ENCODE measurements around the gene GPRC5C. TPM values are rescaled to one million over a fixed set of nuclear protein-coding genes. Genes with fewer than 3 reads are reported as not detected.
"Not testable (repeated sequence)": the region's sequence is repeated elsewhere in the genome, so short reads cannot be mapped to it uniquely, and the experiment has no call there.

The GPRC5C gene
- total RNA-seq, 1 experiment from 2014 or later: 37.3 TPM

GRCh38 chr17:74484066-74484465 lies 52.2 kb downstream of the GPRC5C start:
- Mint-ChIP-seq H3K4me1 (ENCODE audit: low read depth, unreplicated experiment) (no peaks in the 10 kb centered on the region), H3K27me3 (ENCODE audit: unreplicated experiment) (peaks cover 89% of the 10 kb centered on the region), H3K4me3 (ENCODE audit: low read depth, unreplicated experiment) (no peak overlapping the region), H3K27ac (ENCODE audit: unreplicated experiment) (no peak overlapping the region), H3K9me3 (ENCODE audit: low read depth, unreplicated experiment) (peaks cover 1% of the 10 kb centered on the region), H3K36me3 (ENCODE audit: insufficient read depth, unreplicated experiment) (no peaks in the 10 kb centered on the region)
- no TSS peak for BruUV-seq (replicated peaks)
- TF ChIP-seq CTCF (IDR thresholded peaks at IDR 0.05; ENCODE audit: unreplicated experiment): no peak
- no peak for DNase-seq
- CTCF ChIA-PET: no interaction called here
- intact Hi-C loops (cut with micrococcal nuclease; ENCODE audit: unreplicated experiment): no loop called here

- CTCF ChIA-PET: interaction anchor here (0.5 kb wide), 1 partner anchor 10 kb away, joined by 5 read pairs; no protein-coding TSS in a partner anchor
- TF ChIP-seq CTCF (IDR thresholded peaks at IDR 0.05; ENCODE audit: unreplicated experiment): no peak
- no peak overlapping the region for H3K27ac Mint-ChIP-seq (ENCODE audit: unreplicated experiment)
- no TSS peak for BruUV-seq (replicated peaks)
- no peak overlapping the region for H3K4me3 Mint-ChIP-seq (ENCODE audit: low read depth, unreplicated experiment)
- peaks cover 89% of the 10 kb centered on the region for H3K27me3 Mint-ChIP-seq (ENCODE audit: unreplicated experiment)
- intact Hi-C loops (cut with micrococcal nuclease; ENCODE audit: unreplicated experiment): no loop called here
- no peak for DNase-seq
- H3K4me1 Mint-ChIP-seq (ENCODE audit: low read depth, unreplicated experiment): no peaks in the 10 kb centered on the region
- peaks cover 3% of the 10 kb centered on the region for H3K9me3 Mint-ChIP-seq (ENCODE audit: low read depth, unreplicated experiment)
- no peaks in the 10 kb centered on the region for H3K36me3 Mint-ChIP-seq (ENCODE audit: insufficient read depth, unreplicated experiment)
Measured at GRCh38 chr17:74485022-74485743, 53.3 kb downstream of the GPRC5C start.

GRCh38 chr17:74485841-74486240 lies 54.0 kb downstream of the GPRC5C start:
- CTCF ChIA-PET: no interaction called here
- no peaks in the 10 kb centered on the region for H3K36me3 Mint-ChIP-seq (ENCODE audit: insufficient read depth, unreplicated experiment)
- H3K4me1 Mint-ChIP-seq (ENCODE audit: low read depth, unreplicated experiment): no peaks in the 10 kb centered on the region
- no peak for TF ChIP-seq CTCF (IDR thresholded peaks at IDR 0.05; ENCODE audit: unreplicated experiment)
- DNase-seq: no peak
- H3K9me3 Mint-ChIP-seq (ENCODE audit: low read depth, unreplicated experiment): peaks cover 3% of the 10 kb centered on the region
- no peak overlapping the region for H3K27ac Mint-ChIP-seq (ENCODE audit: unreplicated experiment)
- intact Hi-C loops (cut with micrococcal nuclease; ENCODE audit: unreplicated experiment): no loop called here
- BruUV-seq (replicated peaks): no TSS peak
- no peak overlapping the region for H3K4me3 Mint-ChIP-seq (ENCODE audit: low read depth, unreplicated experiment)
- H3K27me3 Mint-ChIP-seq (ENCODE audit: unreplicated experiment): peaks cover 89% of the 10 kb centered on the region

- intact Hi-C loops (cut with micrococcal nuclease; ENCODE audit: unreplicated experiment): not testable (repeated sequence)
Measured at GRCh38 chr17:74488276-74488675, 56.4 kb downstream of the GPRC5C start.

GRCh38 chr17:74490716-74491115 lies 58.8 kb downstream of the GPRC5C start:
- peaks cover 76% of the 10 kb centered on the region for H3K27me3 Mint-ChIP-seq (ENCODE audit: unreplicated experiment)
- BruUV-seq (replicated peaks): no TSS peak

More at GRCh38 chr17:74488276-74488675, 56.4 kb downstream of the GPRC5C start:
- CTCF ChIA-PET; DNase-seq; H3K4me1 Mint-ChIP-seq (ENCODE audit: low read depth, unreplicated experiment); H3K4me3 Mint-ChIP-seq (ENCODE audit: low read depth, unreplicated experiment); H3K9me3 Mint-ChIP-seq (ENCODE audit: low read depth, unreplicated experiment); H3K27ac Mint-ChIP-seq (ENCODE audit: unreplicated experiment); H3K36me3 Mint-ChIP-seq (ENCODE audit: insufficient read depth, unreplicated experiment); BruUV-seq (replicated peaks): not testable (repeated sequence)
- peaks cover 76% of the 10 kb centered on the region for H3K27me3 Mint-ChIP-seq (ENCODE audit: unreplicated experiment)

More at GRCh38 chr17:74490716-74491115, 58.8 kb downstream of the GPRC5C start:
- Mint-ChIP-seq H3K4me1 (ENCODE audit: low read depth, unreplicated experiment) (no peaks in the 10 kb centered on the region), H3K9me3 (ENCODE audit: low read depth, unreplicated experiment) (peaks cover 3% of the 10 kb centered on the region), H3K36me3 (ENCODE audit: insufficient read depth, unreplicated experiment) (no peaks in the 10 kb centered on the region), H3K4me3 (ENCODE audit: low read depth, unreplicated experiment) (no peak overlapping the region), H3K27ac (ENCODE audit: unreplicated experiment) (no peak overlapping the region)
- TF ChIP-seq CTCF (IDR thresholded peaks at IDR 0.05; ENCODE audit: unreplicated experiment): no peak
- intact Hi-C loops (cut with micrococcal nuclease; ENCODE audit: unreplicated experiment): loop anchor here (5.0 to 10.0 kb wide), 2 partner anchors 33 to 196 kb away; no protein-coding TSS in a partner anchor
- CTCF ChIA-PET: interaction anchor here (1.0 kb wide), 1 partner anchor 123 kb away, joined by 3 read pairs; the partner anchor contains the start of gene GPR142
- DNase-seq: no peak

Measured in Calu3 (cell line).